Brain microvascular endothelial cell (primary cell): ENCODE measurements around the gene CDS1.

Source experiments
- DNase-seq: peaks from one replicate; pipeline ENCODE4 v3.0.0-alpha.2; 2020
- H3K27ac ChIP-seq: fragments of 250-450 bp; sonication (Bioruptor Pico); 2 replicates; pipeline ENCODE4 v1.5.1; 2020; ENCODE audit warnings: mild to moderate bottlenecking, moderate library complexity
- H3K27me3 ChIP-seq: fragments of 250-450 bp; sonication (Bioruptor Pico); replicated peaks from 2 replicates; pipeline ENCODE4 v1.5.1; 2020; ENCODE audit warnings: mild to moderate bottlenecking
- H3K36me3 ChIP-seq: fragments of 250-450 bp; sonication (Bioruptor Pico); replicated peaks from 2 replicates; pipeline ENCODE4 v1.5.1; 2020; ENCODE audit warnings: mild to moderate bottlenecking
- H3K4me3 ChIP-seq: 2 replicates; pipeline ENCODE4 v1.5.1; 2011; ENCODE audit warnings: low read depth, mild to moderate bottlenecking, control low read depth, low read length, moderate library complexity
- CTCF ChIP-seq: IDR thresholded peaks from 2 replicates; pipeline ENCODE4 v1.5.1; 2011; ENCODE audit warnings: low read depth, mild to moderate bottlenecking, moderate library complexity, low read length, control low read depth, inconsistent platforms; ENCODE audit errors: missing control alignments
- in situ Hi-C: cut with HindIII; loops from 2 replicates; pipeline ENCODE4 v1.10.0; 2017; ENCODE audit warnings: low sequenced_read_pairs, low pct_ligation_motif_present

Gene CDS1

GRCh38 chr4:84574069-84574720 is 8.7 kb upstream of the CDS1 start:
- no peaks in the 10 kb centered on the region for H3K36me3 ChIP-seq
- TF ChIP-seq CTCF = no peak
- in situ Hi-C loops = no loop called here
- H3K27ac ChIP-seq = no peak overlapping the region
- H3K27me3 ChIP-seq = no peaks in the 10 kb centered on the region
- no peak overlapping the region for H3K4me3 ChIP-seq
- no peak for DNase-seq

DNA sequence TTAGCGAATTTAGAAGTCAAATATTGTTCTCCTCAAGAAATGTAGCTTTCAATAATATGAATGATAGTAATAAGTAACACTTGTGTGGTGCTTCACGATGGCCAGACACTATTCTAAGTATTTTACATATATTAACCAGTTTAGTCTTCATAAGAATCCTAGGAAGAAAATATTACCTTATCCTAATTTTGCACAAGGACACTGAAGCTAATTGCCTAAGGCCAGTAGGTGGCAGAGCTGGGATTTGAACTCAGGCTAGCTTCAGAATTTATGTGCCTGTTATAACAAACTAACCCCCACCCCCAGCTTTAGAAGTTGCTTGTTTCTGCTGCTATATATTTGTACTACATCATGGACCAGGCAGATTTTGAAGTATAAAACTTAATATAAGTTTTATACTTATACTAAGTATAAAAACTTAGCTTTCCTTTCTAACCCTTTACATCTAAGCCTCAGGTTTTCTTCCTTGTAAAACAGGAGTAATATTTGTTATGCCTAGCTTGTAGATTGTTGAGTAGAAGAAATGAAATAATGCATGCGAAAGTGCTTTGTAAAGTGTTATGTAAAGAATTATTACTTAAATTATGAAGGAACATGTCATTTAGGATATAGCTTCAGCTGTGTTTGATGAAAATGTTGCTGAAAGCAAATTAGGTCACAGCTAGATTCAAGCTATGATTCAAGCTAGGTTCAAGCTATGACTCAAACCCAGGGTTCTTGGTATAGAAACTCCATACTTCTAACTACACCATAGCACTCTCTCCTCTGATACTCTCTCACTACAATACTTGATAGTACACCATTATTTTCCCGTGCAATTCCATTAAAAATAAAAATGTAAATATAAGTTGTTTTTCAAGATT is 4.2 kb upstream of the CDS1 start:
- Histone ChIP-seq H3K27ac (no peak overlapping the region), H3K27me3 (no peaks in the 10 kb centered on the region), H3K36me3 (no peaks in the 10 kb centered on the region), H3K4me3 (no peak overlapping the region)
- in situ Hi-C loops = no loop called here
- TF ChIP-seq CTCF = peak; percentile 83
- DNase-seq = peak; percentile 72

GRCh38 chr4:84579403-84579776 is 3.5 kb upstream of the CDS1 start:
- TF ChIP-seq CTCF = no peak
- H3K36me3 ChIP-seq = no peaks in the 10 kb centered on the region
- H3K27ac ChIP-seq = no peak overlapping the region
- no peak overlapping the region for H3K4me3 ChIP-seq
- H3K27me3 ChIP-seq = no peaks in the 10 kb centered on the region
- in situ Hi-C loops = no loop called here
- DNase-seq = no peak

DNA sequence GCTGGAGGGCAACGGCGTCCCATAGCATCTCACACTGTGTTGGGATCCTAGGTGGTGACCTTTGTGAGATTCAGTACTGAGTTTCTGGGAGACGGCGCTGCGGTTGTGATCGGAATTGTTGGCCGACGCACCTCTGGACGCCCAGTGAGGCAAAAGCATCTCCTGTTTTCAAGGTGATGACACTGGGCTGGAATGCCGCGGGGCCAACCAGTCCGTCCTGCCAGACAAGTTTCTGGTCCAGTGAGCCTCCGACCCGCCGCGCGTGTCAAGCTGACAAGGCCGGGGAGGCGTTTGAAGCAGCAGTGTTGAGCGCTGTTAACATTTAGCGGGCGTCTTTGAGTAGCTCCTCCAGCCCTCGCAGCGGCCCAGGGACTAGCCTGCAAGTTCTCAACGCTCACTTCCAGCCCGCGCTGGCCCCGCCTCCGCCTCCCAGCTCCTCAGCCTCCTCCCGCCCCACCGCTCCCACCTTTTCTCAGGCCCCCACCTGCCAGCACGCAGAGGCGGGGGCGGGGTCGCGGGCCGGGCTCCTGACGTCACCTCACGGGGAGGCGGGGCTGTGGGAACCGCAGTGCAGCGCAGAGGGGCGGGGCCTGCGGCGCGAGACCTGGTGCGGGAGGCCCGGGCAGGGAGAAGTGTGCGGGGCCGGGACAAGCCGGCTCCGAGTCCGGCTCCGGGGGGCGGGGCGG is 482 bp upstream of the CDS1 start:
- Histone ChIP-seq H3K27me3 (no peaks in the 10 kb centered on the region), H3K27ac (no peak overlapping the region), H3K4me3 (peak overlapping the region; percentile 60), H3K36me3 (no peaks in the 10 kb centered on the region)
- peak; percentile 53 for DNase-seq
- TF ChIP-seq CTCF = no peak
- in situ Hi-C loops = no loop called here

- Histone ChIP-seq H3K27ac (no peak overlapping the region), H3K36me3 (no peaks in the 10 kb centered on the region), H3K4me3 (peak overlapping the region; percentile 60), H3K27me3 (no peaks in the 10 kb centered on the region)
- DNase-seq = no peak
- no peak for TF ChIP-seq CTCF
- in situ Hi-C loops = no loop called here
Measured at GRCh38 chr4:84583876-84584380, 1.0 kb downstream of the CDS1 start.
